Tibial nerve (tissue), 4 donors: ENCODE measurements around the gene P4HA1. TPM values are rescaled to one million over a fixed set of nuclear protein-coding genes. Genes with fewer than 3 reads are reported as not detected.

ENCODE experiments used
- DNase-seq, 2 donors: peaks; one replicate each; pipeline ENCODE4 v3.0.0-alpha.2; 2019; ENCODE audit warnings: low spot score in 2 of 2
- H3K27ac ChIP-seq, 4 donors: fragments of 200-600 bp; sonication (generic) in 3 of 4; one replicate each; pipeline ENCODE4 v1.5.1; 2017 to 2019; ENCODE audit warnings: mild to moderate bottlenecking in 1 of 4
- H3K27me3 ChIP-seq, 2 donors: fragments of 200-600 bp; sonication (generic) in 1 of 2; one replicate each; pipeline versions ENCODE4 v1.5.1 to v1.6.0; 2017 to 2019
- H3K36me3 ChIP-seq, 3 donors: fragments of 200-600 bp; sonication (generic); one replicate each; pipeline ENCODE4 v1.5.1; 2018 to 2019
- H3K4me1 ChIP-seq, 4 donors: fragments of 200-600 bp; sonication (generic) in 3 of 4; one replicate each; pipeline ENCODE4 v1.5.1; 2017 to 2019
- H3K4me3 ChIP-seq, 4 donors: fragments of 200-600 bp; sonication (generic) in 3 of 4; one replicate each; pipeline ENCODE4 v1.5.1; 2017 to 2019; ENCODE audit warnings: mild to moderate bottlenecking in 1 of 4, moderate library complexity in 1 of 4
- H3K9me3 ChIP-seq, 4 donors: fragments of 200-600 bp; sonication (generic) in 3 of 4; one replicate each; pipeline ENCODE4 v1.5.1; 2017 to 2019
- EP300 ChIP-seq, 2 donors: sonication (generic); formaldehyde crosslinking; IDR thresholded peaks; one replicate each; pipeline ENCODE4 v1.6.1; 2017; ENCODE audit warnings: antibody characterized with exemption in 2 of 2, mild to moderate bottlenecking in 1 of 2
- POLR2A ChIP-seq, 2 donors: fragments of 450-650 bp; IDR thresholded peaks; one replicate each; pipeline ENCODE4 v1.6.1; 2017; ENCODE audit warnings: antibody characterized with exemption in 2 of 2, mild to moderate bottlenecking in 2 of 2, moderate library complexity in 2 of 2
- WGBS, 2 donors: methylation state at CpG; one replicate each; pipeline ENCODE4 v1.1.5; 2018; 5-methylcytosine and 5-hydroxymethylcytosine counted together
- total RNA-seq, 4 donors: library from RNA; depleted of rRNA; stranded (reverse); fragments of >200 nt; gene quantifications; one replicate each; pipeline ENCODE4 v1.1.0, GENCODE V29; 2016
- TF ChIP-seq, protein P1 (sequence below), 5 experiments: fragments of 200-600 bp in 3 of 5; fragments of 450-650 bp in 2 of 5; sonication (generic) in 3 of 5; IDR thresholded peaks; one replicate each; pipeline ENCODE4 v1.5.1; 2016 to 2019; ENCODE audit warnings: antibody characterized with exemption in 5 of 5, mild to moderate bottlenecking in 3 of 5, moderate library complexity in 2 of 5

Gene P4HA1
- total RNA-seq, 4 donors from 2014 or later = 24.9 to 40.0 (median 30.1) TPM

DNA sequence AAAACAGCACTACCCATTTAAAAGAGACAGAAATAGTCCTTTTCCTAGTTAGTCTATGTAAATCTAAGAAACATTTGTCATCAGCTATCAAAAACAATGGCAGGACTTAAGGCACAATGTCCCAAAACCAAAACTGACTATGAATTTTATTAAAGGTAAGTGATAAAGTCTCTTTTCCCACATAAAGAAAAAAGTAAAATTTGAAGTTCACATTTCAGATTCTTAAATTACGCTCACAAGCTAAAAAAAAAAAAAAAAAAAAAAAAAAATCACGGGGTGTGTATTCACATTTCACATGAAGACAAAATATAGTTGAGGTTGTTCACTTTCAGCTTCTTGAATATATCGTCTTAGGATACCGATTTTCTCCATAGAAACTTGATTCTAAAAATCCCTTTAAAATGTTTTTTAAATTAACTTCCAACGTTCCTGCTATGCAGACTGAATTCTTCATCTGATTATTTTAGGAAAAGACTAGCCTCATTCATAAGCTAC lies 1.6 kb downstream of the P4HA1 start:
- peaks cover 0 to 3% (median 0%) of the 10 kb centered on the region in 3 donors for H3K36me3 ChIP-seq
- peak overlapping the region; percentile 68 to 96 (median 84) for H3K4me3 ChIP-seq
- peak overlapping the region; percentile 88 to 99 (median 98) for H3K27ac ChIP-seq
- DNase-seq = no peak
- 1 to 2% methylated on average over 5 of the region's 5 CpGs for WGBS, 2 donors
- TF ChIP-seq POLR2A (IDR thresholded peaks at IDR 0.05) (no peak), EP300 (IDR thresholded peaks at IDR 0.05) (no peak)
- TF ChIP-seq, protein P1, sequence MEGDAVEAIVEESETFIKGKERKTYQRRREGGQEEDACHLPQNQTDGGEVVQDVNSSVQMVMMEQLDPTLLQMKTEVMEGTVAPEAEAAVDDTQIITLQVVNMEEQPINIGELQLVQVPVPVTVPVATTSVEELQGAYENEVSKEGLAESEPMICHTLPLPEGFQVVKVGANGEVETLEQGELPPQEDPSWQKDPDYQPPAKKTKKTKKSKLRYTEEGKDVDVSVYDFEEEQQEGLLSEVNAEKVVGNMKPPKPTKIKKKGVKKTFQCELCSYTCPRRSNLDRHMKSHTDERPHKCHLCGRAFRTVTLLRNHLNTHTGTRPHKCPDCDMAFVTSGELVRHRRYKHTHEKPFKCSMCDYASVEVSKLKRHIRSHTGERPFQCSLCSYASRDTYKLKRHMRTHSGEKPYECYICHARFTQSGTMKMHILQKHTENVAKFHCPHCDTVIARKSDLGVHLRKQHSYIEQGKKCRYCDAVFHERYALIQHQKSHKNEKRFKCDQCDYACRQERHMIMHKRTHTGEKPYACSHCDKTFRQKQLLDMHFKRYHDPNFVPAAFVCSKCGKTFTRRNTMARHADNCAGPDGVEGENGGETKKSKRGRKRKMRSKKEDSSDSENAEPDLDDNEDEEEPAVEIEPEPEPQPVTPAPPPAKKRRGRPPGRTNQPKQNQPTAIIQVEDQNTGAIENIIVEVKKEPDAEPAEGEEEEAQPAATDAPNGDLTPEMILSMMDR (IDR thresholded peaks at IDR 0.05) = no peak
- H3K27me3 ChIP-seq = no peaks in the 10 kb centered on the region
- H3K4me1 ChIP-seq = peaks cover 0 to 24% (median 8%) of the 10 kb centered on the region in 4 donors
- H3K9me3 ChIP-seq = no peaks in the 10 kb centered on the region

DNA sequence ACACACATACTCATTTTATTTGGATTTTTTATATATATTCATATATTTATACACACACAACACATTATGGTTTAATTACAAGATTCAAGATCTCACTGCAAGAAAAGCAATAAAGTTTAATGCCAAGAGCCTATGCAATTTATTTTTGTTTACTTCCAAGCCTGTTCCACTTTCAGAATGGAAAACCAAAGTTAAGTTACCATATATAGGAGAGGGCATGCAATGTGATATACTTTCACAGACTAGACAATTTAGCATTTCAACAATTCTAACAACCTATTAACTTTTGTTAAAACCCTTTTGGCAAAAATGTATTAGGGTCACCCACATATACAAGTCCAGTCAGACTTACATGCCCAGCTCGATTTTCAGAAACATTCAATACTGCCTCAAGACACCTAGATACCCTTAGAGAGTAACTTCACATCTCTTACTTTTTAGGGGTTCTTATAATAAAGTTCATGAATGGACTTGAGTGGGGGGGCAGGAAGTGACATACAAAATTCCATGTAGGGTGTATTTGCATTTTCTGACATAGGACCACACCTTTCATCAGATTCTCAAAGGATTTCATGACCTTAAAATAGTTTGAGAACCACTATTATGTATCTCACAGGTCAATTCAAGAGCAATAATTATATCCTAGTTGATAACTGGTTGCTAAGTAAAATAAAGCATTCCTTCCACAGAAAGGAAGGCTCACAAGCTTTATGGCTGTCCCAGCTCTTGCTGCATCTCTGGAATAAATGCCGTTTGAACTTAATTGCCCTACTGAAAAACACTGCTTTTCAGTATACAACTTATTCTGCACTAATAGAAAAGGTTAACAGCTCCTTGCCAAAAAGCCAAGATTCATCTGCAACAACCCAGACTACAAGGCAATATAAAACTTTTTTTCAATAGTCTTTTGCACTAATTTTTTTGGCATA lies 2.5 kb downstream of the P4HA1 start:
- no peak for DNase-seq
- WGBS, 2 donors = 26 to 32% methylated on average over 2 of the region's 2 CpGs
- peak overlapping the region in 2 of 4 donors; percentile 75 to 96 for H3K4me3 ChIP-seq
- peak overlapping the region in 3 of 4 donors; percentile 97 to 99 (median 99) for H3K27ac ChIP-seq
- peaks cover 0 to 4% (median 0%) of the 10 kb centered on the region in 3 donors for H3K36me3 ChIP-seq
- no peaks in the 10 kb centered on the region for H3K27me3 ChIP-seq
- no peak for TF ChIP-seq EP300 (IDR thresholded peaks at IDR 0.05)
- TF ChIP-seq, protein P1 (IDR thresholded peaks at IDR 0.05) = no peak
- TF ChIP-seq POLR2A (IDR thresholded peaks at IDR 0.05) = no peak
- no peaks in the 10 kb centered on the region for H3K9me3 ChIP-seq
- peaks cover 0 to 29% (median 8%) of the 10 kb centered on the region in 4 donors for H3K4me1 ChIP-seq

DNA sequence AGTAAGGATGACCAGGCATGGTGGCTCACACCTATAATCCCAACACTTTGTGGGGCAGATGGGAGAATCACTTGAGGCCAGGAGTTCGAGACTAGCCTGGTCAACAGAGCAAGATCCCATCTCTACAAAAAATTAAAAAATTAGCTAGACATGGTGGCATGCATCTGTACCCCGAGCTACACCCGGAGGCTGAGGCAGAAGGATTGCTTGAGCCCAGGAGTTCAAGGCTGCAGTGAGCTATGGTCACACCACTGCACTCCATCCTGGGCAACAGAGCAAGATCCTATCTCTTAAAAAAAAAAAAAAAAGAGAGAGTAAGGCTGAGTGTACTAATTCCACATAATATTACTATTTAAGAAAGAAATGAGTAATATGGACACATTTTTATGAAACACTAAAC lies 3.8 kb downstream of the P4HA1 start:
- DNase-seq = no peak
- Histone ChIP-seq H3K4me1 (peaks cover 0 to 39% (median 8%) of the 10 kb centered on the region in 4 donors), H3K27me3 (no peaks in the 10 kb centered on the region), H3K9me3 (no peaks in the 10 kb centered on the region), H3K36me3 (peaks cover 0 to 4% (median 0%) of the 10 kb centered on the region in 3 donors), H3K27ac (no peak overlapping the region), H3K4me3 (no peak overlapping the region)
- 95 to 98% methylated on average over 3 of the region's 3 CpGs for WGBS, 2 donors
- no peak for TF ChIP-seq POLR2A (IDR thresholded peaks at IDR 0.05)
- TF ChIP-seq EP300 (IDR thresholded peaks at IDR 0.05) = no peak
- TF ChIP-seq, protein P1 (IDR thresholded peaks at IDR 0.05) = no peak

DNA sequence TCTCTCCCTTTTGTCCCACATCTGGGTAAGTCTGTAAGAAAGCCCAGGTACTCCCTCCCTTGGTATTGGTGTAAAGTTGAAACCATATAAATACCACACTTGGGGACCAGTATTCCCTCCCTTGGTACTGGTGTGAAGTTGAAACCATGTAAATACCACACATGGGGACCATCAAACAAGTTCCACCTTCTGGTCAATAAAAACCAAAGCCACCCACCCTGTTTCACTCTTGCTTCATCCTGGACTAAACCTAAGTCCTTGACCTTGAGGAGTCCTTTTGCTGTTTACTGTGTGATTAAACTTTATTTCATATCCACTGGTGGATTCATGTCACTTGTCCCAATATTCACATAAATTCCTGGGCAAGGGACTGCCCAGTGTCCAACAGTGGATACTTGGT lies 8.4 kb downstream of the P4HA1 start:
- H3K4me3 ChIP-seq = no peak overlapping the region
- peaks cover 0 to 26% (median 0%) of the 10 kb centered on the region in 4 donors for H3K4me1 ChIP-seq
- no peak overlapping the region for H3K27ac ChIP-seq
- H3K27me3 ChIP-seq = no peaks in the 10 kb centered on the region
- no peaks in the 10 kb centered on the region for H3K9me3 ChIP-seq
- peaks cover 0 to 4% (median 0%) of the 10 kb centered on the region in 3 donors for H3K36me3 ChIP-seq
- no peak for TF ChIP-seq POLR2A (IDR thresholded peaks at IDR 0.05)
- TF ChIP-seq, protein P1 (IDR thresholded peaks at IDR 0.05) = no peak
- TF ChIP-seq EP300 (IDR thresholded peaks at IDR 0.05) = no peak
- DNase-seq = no peak

DNA sequence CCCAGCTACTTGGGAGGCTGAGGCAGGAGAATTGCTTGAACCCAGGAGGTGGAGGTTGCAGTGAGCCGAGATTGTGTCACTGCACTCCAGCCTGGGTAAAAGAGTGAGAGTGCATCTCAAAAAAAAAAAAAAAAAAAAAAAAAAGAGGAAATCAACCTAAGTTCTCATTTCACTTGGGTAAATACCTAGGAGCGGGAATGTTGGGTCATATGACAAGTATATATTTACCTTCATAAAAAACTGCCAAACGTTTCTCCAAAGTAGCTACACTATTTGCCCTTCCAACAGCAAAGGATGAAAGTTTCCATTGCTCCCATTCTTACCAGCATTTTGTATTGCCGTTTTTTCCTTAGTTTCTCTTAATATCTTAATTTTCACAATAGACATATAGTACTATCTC lies 9.8 kb downstream of the P4HA1 start:
- no peak overlapping the region for H3K4me3 ChIP-seq
- no peak for DNase-seq
- no peak overlapping the region for H3K27ac ChIP-seq
- TF ChIP-seq, protein P1 (IDR thresholded peaks at IDR 0.05) = no peak
- no peak for TF ChIP-seq POLR2A (IDR thresholded peaks at IDR 0.05)
- TF ChIP-seq EP300 (IDR thresholded peaks at IDR 0.05) = no peak
- peaks cover 0 to 4% (median 0%) of the 10 kb centered on the region in 3 donors for H3K36me3 ChIP-seq
- no peaks in the 10 kb centered on the region for H3K9me3 ChIP-seq
- WGBS, 2 donors = 76 to 81% methylated on average over 4 of the region's 4 CpGs
- H3K4me1 ChIP-seq = peaks cover 0 to 38% (median 0%) of the 10 kb centered on the region in 4 donors
- H3K27me3 ChIP-seq = no peaks in the 10 kb centered on the region
